RWPE2 (cell line): ENCODE data around the gene RNASE7.

ENCODE experiments used
- ATAC-seq: fragments of 200-7000 bp; cut with Tn5 transposase; 3 replicates; pipeline ENCODE4 v1.9.1; 2021; ENCODE audit warnings: low read depth
- DNase-seq: peaks from one replicate; pipeline ENCODE4 v3.0.0-alpha.2; 2020; ENCODE audit warnings: low spot score
- H3K27ac ChIP-seq: fragments of 450-650 bp; 2 replicates; pipeline ENCODE4 v1.5.1; 2017; ENCODE audit warnings: mild to moderate bottlenecking; ENCODE audit not compliant: poor library complexity, severe bottlenecking
- H3K27me3 ChIP-seq: fragments of 250-450 bp; sonication (Bioruptor Pico); 2 replicates; pipeline ENCODE4 v1.5.1; 2021; ENCODE audit warnings: mild to moderate bottlenecking, moderate library complexity; ENCODE audit not compliant: insufficient read depth, poor library complexity, severe bottlenecking
- H3K36me3 ChIP-seq: fragments of 250-450 bp; sonication (Bioruptor Pico); 2 replicates; pipeline ENCODE4 v1.5.1; 2020; ENCODE audit warnings: low read depth, mild to moderate bottlenecking, moderate library complexity
- H3K4me1 ChIP-seq: fragments of 250-450 bp; sonication (Bioruptor Pico); 2 replicates; pipeline ENCODE4 v1.5.1; 2021; ENCODE audit warnings: mild to moderate bottlenecking, moderate library complexity; ENCODE audit not compliant: insufficient read depth, poor library complexity, severe bottlenecking
- H3K4me3 ChIP-seq: fragments of 250-450 bp; sonication (Bioruptor Pico); 2 replicates; pipeline ENCODE4 v1.5.1; 2021; ENCODE audit warnings: mild to moderate bottlenecking, moderate library complexity; ENCODE audit not compliant: severe bottlenecking
- H3K9me3 ChIP-seq: fragments of 250-450 bp; sonication (Bioruptor Pico); 2 replicates; pipeline ENCODE4 v1.5.1; 2021; ENCODE audit warnings: mild to moderate bottlenecking, moderate library complexity; ENCODE audit not compliant: severe bottlenecking
- TF ChIP-seq, protein P1 (sequence below): fragments of 450-650 bp; IDR thresholded peaks from one replicate; pipeline ENCODE4 v1.5.1; 2017; ENCODE audit warnings: mild to moderate bottlenecking, moderate library complexity; ENCODE audit not compliant: poor library complexity, severe bottlenecking

RNASE7 gene

GRCh38 chr14:21030531-21030930 is 11.6 kb upstream of the RNASE7 start:
- Histone ChIP-seq H3K4me1 (no peaks in the 10 kb centered on the region), H3K27ac (no peak overlapping the region), H3K36me3 (no peaks in the 10 kb centered on the region), H3K4me3 (no peak overlapping the region), H3K27me3 (no peaks in the 10 kb centered on the region), H3K9me3 (no peaks in the 10 kb centered on the region)
- ATAC-seq (no peak), DNase-seq (no peak)
- TF ChIP-seq, protein P1, sequence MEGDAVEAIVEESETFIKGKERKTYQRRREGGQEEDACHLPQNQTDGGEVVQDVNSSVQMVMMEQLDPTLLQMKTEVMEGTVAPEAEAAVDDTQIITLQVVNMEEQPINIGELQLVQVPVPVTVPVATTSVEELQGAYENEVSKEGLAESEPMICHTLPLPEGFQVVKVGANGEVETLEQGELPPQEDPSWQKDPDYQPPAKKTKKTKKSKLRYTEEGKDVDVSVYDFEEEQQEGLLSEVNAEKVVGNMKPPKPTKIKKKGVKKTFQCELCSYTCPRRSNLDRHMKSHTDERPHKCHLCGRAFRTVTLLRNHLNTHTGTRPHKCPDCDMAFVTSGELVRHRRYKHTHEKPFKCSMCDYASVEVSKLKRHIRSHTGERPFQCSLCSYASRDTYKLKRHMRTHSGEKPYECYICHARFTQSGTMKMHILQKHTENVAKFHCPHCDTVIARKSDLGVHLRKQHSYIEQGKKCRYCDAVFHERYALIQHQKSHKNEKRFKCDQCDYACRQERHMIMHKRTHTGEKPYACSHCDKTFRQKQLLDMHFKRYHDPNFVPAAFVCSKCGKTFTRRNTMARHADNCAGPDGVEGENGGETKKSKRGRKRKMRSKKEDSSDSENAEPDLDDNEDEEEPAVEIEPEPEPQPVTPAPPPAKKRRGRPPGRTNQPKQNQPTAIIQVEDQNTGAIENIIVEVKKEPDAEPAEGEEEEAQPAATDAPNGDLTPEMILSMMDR, result no peak

DNA sequence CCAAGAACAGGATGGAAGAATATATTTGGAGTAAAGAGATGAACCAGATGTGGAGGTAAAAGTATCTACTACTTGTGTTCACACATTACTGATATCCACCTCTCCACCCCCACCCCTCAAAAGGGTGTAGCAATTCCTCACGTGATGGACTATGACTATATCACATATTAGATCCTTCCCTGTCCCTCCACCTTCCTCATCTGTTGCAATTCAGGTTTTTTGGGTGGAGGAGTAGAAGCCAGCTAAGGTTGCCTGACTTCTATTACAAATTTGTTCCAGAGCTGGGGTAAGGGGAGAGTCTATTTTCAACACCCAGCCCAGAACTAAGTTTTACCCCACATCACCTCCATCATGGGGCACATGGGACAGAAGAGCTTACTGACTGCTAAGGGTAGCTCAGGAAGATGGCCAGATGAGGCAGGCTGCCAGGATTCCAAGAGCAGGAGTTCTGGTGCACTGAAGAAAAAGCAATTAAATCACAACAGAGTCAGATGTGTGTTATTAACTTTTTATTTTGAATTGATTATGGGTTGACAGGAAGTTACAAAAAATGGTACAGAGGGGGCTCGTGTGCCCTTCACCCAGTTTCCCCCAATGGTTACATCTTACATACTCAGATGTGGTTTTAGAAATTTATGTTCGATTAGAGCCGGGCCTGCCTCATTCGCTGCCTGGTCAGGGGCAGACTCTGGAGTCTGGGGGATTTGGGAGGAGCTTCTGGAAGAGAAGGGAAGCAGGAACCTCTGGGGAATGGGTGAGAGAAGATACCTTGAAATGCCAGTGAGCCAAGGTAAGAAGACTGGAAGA is 9.6 kb upstream of the RNASE7 start:
- Histone ChIP-seq H3K27ac (no peak overlapping the region), H3K36me3 (no peaks in the 10 kb centered on the region), H3K9me3 (no peaks in the 10 kb centered on the region), H3K4me1 (no peaks in the 10 kb centered on the region), H3K27me3 (no peaks in the 10 kb centered on the region), H3K4me3 (no peak overlapping the region)
- DNase-seq (no peak), ATAC-seq (no peak)
- TF ChIP-seq, protein P1, result no peak

- H3K27ac ChIP-seq, result no peak overlapping the region
Observed at GRCh38 chr14:21033133-21033698, 8.9 kb upstream of the RNASE7 start.

DNA sequence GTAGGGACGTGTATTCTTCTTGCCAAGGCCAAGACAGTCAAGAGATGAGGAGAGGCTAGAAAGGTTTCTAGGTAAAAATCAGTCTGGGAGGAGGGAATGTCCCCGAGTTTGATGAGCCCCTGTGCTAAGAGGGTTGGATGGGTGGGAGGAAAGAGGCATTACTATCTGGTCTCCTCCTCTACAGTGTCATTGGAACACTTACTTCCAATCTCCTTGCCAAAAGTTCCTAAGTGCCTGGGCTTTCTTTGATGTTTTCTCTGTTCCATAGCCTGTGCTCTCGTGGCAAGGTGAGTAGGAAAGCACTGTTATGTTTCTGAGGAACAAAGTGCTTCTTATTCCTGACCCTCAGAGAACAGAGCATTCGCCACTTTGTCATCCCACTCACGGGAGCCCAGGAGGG is 7.5 kb upstream of the RNASE7 start, which contains the start of gene RNASE13:
Gene RNASE13, minus strand, starts transcription at position 101 of the 400 bp plus-strand sequence. CDS start 519 bp downstream, outside the sequence.
- no peaks in the 10 kb centered on the region for H3K27me3 ChIP-seq
- TF ChIP-seq, protein P1, result no peak
- no peak for ATAC-seq

More at GRCh38 chr14:21033133-21033698, 8.9 kb upstream of the RNASE7 start:
- no peak for DNase-seq
- no peak for ATAC-seq
- H3K36me3 ChIP-seq, result no peaks in the 10 kb centered on the region
- no peaks in the 10 kb centered on the region for H3K4me1 ChIP-seq
- TF ChIP-seq, protein P1, result no peak
- no peaks in the 10 kb centered on the region for H3K27me3 ChIP-seq
- H3K9me3 ChIP-seq, result no peaks in the 10 kb centered on the region
- H3K4me3 ChIP-seq, result no peak overlapping the region

DNA sequence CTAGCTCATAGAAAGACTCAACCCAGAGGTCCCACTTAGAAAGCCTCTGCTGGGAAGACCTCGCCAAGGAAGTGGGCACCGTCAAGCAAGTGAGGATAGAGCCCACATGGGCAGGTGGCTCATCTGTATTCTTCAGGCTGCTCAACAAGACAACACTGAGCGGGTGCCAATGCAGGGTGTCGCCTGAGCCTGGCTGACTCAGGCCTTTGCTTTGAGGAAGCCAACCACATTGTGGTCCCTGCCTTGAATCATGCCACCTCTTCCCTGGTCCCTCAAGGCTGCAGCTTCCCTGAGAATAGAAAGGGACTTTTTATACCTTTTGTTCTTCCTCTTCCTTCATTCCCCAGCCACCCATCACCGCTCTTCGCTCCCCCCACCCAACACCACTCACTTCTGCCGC is 5.4 kb upstream of the RNASE7 start:
- Histone ChIP-seq H3K4me1 (peaks cover 20% of the 10 kb centered on the region), H3K4me3 (no peak overlapping the region), H3K27ac (no peak overlapping the region), H3K9me3 (no peaks in the 10 kb centered on the region), H3K27me3 (no peaks in the 10 kb centered on the region), H3K36me3 (no peaks in the 10 kb centered on the region)
- TF ChIP-seq, protein P1, result no peak
- DNase-seq (no peak), ATAC-seq (no peak)

More for the DNA sequence above, 7.5 kb upstream of the RNASE7 start, which contains the start of gene RNASE13:
- no peak for DNase-seq
- Histone ChIP-seq H3K4me1 (peaks cover 1% of the 10 kb centered on the region), H3K36me3 (no peaks in the 10 kb centered on the region), H3K27ac (no peak within 1 kb of the TSS), H3K9me3 (no peaks in the 10 kb centered on the region), H3K4me3 (no peak within 1 kb of the TSS)
